GM12801 (cell line): Measurements from ENCODE around the gene MID1.

ENCODE experiments used
- TF ChIP-seq, protein P1 (sequence below): IDR thresholded peaks from one replicate; pipeline ENCODE4 v1.5.1; 2011; ENCODE audit warnings: control low read depth; ENCODE audit not compliant: insufficient read length; ENCODE audit errors: extremely low read depth

The MID1 gene

GRCh38 chrX:10603612-10604011, 16.8 kb downstream of the MID1 start:
- TF ChIP-seq, protein P1, sequence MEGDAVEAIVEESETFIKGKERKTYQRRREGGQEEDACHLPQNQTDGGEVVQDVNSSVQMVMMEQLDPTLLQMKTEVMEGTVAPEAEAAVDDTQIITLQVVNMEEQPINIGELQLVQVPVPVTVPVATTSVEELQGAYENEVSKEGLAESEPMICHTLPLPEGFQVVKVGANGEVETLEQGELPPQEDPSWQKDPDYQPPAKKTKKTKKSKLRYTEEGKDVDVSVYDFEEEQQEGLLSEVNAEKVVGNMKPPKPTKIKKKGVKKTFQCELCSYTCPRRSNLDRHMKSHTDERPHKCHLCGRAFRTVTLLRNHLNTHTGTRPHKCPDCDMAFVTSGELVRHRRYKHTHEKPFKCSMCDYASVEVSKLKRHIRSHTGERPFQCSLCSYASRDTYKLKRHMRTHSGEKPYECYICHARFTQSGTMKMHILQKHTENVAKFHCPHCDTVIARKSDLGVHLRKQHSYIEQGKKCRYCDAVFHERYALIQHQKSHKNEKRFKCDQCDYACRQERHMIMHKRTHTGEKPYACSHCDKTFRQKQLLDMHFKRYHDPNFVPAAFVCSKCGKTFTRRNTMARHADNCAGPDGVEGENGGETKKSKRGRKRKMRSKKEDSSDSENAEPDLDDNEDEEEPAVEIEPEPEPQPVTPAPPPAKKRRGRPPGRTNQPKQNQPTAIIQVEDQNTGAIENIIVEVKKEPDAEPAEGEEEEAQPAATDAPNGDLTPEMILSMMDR = no peak

GRCh38 chrX:10602646-10603045, 17.7 kb downstream of the MID1 start:
- TF ChIP-seq, protein P1 = no peak

DNA sequence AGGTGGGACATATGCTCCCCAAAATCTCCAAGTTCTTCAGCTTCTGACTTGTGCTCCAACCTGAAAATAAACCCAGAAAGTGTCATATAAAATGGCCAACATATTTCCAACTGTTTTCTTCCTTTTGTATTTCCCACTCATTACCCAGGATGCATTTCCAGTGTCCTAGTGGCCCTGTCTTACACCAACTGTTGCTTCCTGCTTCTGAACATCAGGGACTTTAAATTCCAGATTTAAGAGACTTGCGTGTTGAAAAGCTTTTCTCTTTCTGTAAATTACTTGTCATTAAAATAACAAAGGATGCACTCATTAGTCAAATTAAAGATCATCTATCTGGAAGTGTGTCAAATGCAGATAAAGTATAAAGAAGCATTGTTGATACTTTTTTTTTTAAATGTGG, 19.9 kb downstream of the MID1 start:
- TF ChIP-seq, protein P1 = no peak

- TF ChIP-seq, protein P1 = no peak
Measured at GRCh38 chrX:10598540-10598939, 21.8 kb downstream of the MID1 start.

- TF ChIP-seq, protein P1 = no peak
Measured at GRCh38 chrX:10597871-10598270, 22.5 kb downstream of the MID1 start.

GRCh38 chrX:10591363-10592335, 28.7 kb downstream of the MID1 start:
- TF ChIP-seq, protein P1 = no peak

- TF ChIP-seq, protein P1 = no peak
Measured at GRCh38 chrX:10589098-10589497, 31.3 kb downstream of the MID1 start.
